Stomach (tissue), 4 donors: ENCODE results near the gene TLE6.

Experiments used
- CTCF ChIP-seq, 7 experiments: fragments of 450-650 bp in 4 of 7; fragments of 200-600 bp in 3 of 7; sonication (generic) in 3 of 7; IDR thresholded peaks; one replicate each; pipeline ENCODE4 v1.5.1; 2016 to 2019; ENCODE audit warnings: antibody characterized with exemption in 7 of 7, control low read depth in 2 of 7, mild to moderate bottlenecking in 1 of 7
- EP300 ChIP-seq: sonication (generic); formaldehyde crosslinking; IDR thresholded peaks from one replicate; pipeline ENCODE4 v1.6.1; 2017; ENCODE audit warnings: antibody characterized with exemption
- POLR2AphosphoS5 ChIP-seq, 3 donors: sonication (generic); formaldehyde crosslinking; IDR thresholded peaks; one replicate each; pipeline ENCODE4 v1.6.1; 2016; ENCODE audit warnings: antibody characterized with exemption in 3 of 3

- TF ChIP-seq CTCF (IDR thresholded peaks at IDR 0.05) (no peak), POLR2AphosphoS5 (IDR thresholded peaks at IDR 0.05) (no peak), EP300 (no peak)
Measured at GRCh38 chr19:3027292-3027691, 49.9 kb downstream of the TLE6 start.
